Stimulated activated CD8-positive, alpha-beta memory T cell treated with anti-CD3 and anti-CD28 coated beads, Interleukin-7, amount 100 ng/mL, for 24 hours (primary cell): ENCODE data around the gene SPATS1.

Source experiments
- DNase-seq: peaks from one replicate; pipeline ENCODE4 v3.0.0-alpha.2; 2020; ENCODE audit warnings: low read depth

SPATS1 gene, protein sequence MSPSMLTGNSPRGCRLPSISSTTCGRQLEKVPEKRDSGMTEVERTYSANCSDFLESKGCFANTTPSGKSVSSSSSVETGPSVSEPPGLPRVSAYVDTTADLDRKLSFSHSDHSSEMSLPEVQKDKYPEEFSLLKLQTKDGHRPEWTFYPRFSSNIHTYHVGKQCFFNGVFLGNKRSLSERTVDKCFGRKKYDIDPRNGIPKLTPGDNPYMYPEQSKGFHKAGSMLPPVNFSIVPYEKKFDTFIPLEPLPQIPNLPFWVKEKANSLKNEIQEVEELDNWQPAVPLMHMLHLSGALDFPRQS

GRCh38 chr6:44342489-44342888 is at the start of gene SPATS1:
TSS of gene SPATS1 (plus strand) at chr6:44342650. CDS start at chr6:44343096, 446 bp downstream.
- no peak for DNase-seq

DNA sequence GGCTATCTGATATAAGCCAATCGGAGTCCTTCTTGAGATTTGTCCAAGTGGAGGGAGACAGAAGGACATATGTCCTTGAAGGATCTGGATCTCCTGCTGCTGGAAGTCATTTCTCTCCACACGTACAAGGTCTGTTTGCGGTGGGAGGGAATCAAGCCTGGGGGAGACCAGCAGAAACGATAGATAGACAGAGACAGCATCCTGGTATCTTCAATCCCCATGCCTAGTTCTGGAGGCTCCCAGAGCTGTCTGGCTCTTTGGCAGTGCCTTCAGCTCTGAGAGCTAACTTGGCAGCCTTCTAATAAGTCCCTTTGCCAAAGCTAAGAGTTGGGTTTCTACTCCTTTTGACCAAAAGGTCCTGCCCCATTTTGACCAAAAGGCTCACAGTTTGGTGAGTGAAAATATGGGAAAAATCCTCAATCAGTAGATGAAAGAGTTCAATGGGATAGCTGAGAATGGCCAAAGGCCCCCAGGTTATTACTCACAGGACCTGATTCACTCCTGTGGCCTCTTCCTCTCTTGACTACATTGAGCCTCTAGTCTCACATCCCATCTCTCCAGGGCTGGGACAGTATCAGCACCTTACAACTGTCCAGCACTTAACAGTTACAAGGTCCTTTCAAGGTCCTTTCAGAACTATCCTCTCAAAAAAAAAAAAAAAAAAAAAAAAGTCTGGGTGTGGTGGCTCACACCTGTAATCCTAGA is 49.6 kb upstream of the SPATS1 start:
- DNase-seq = no peak

DNA sequence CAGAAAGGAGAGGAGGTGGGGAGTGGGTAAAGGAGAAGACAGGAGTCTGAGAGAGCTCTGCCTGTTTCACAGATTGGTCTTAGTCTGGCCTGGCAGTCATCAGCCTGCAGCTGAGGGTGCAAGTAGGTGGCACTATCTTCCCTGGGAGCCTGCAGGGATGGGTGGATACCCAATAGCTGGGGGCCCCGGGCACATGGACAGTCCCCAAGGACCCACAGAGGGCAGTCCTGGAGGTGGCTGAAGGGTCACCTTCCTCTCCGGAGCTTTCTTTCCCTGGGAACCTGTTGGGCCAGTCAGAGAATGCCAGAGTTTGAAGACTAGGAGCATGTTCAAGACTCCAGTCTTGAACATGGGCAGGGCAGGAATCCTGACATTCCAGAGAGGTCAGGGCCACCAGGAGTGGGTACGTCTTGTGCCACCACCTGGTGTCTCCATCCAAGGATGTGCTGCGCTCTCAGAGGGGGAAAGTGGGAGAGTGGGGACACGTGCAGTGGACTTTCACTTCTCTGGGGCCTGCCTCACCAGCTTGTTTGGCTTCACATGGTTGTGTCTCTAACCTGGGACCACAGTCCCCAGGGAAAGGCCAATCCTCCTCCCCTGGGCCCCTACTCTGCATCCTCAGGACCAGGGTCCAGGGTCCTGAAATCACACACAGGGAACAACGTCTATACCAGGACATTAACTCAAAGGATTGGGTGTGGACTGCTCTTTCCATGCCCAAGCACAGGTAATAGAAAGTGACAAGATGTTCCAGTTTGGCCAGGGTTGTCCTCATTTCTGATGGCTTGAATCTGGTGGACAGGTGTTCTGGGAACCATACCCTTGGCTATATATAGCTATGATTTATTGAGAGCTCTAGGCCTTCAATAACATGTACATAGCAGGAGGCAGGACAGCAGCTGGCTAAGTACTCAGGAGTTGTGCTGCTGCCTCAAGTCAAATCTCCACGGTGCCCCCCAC is 47.3 kb upstream of the SPATS1 start:
- no peak for DNase-seq

DNA sequence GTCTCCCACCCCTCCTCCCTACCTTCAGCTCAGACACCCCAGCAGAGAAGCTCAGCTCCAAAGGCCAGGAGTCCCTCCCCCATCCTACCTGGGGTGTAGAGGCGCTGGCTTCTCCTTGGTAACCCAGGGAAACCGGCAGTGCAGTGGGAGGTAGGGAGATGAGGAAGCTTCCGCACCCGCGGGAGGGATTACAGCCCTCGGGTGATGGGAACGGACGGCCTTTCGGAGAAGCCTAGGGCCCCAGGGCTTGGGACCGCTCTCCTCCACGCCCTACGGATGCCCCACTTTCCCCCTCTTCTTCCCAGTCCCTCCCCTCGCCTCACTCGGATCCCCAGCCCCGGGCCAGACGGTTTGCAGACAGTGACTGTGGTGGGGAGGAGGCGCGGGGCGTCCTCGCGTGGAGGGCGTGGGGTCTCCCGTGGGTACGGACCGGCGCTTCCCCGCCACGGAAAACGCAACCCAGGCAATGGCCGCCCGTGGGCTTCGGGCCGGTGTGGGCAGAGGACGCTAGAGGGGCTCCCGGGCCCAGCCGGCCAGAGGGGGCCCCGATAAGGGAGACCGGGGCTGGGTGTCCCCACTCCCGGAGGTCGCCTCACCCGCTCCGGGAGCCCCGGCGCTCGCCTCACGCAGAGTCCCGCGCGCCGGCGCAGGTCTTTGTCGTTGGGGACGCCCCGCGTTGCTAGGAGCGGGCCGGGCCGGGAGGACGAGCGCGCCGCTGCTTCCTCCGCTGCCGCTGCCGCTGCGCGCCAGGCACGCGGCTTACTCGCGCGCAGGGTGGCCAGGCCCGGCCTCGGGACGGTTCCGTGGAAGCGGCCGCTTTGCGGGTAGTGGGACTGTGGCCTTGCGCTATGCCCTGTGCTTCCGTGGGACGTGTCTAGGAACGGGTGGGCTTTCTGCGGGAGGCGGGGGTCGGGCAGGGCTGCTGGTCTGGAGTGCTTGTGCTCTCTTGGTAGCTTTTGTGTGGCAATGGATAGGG is 45.1 kb upstream of the SPATS1 start:
- peak; percentile 20 for DNase-seq

GRCh38 chr6:44298055-44298803 is 44.2 kb upstream of the SPATS1 start:
- DNase-seq = no peak

DNA sequence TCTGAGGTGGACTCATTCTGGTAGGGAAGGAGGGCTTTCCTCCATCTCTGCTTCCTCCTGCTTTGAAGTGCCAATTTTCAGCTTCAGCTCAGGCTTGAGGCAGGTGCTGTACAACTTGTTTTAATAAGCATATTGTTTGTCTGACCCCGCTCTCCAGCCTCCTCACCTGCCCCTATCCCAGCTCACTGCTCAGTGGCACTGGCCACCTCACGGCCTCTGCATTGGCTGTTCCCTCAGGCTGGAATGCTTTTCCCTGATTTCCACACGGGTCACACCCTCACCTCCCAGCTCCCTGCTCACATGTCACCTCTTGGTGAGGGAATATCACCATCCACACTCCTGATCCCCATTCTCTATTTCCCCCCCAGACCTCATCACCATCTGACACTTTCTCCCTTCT is 43.6 kb upstream of the SPATS1 start:
- no peak for DNase-seq

GRCh38 chr6:44300292-44300823 is 42.1 kb upstream of the SPATS1 start:
- no peak for DNase-seq

DNA sequence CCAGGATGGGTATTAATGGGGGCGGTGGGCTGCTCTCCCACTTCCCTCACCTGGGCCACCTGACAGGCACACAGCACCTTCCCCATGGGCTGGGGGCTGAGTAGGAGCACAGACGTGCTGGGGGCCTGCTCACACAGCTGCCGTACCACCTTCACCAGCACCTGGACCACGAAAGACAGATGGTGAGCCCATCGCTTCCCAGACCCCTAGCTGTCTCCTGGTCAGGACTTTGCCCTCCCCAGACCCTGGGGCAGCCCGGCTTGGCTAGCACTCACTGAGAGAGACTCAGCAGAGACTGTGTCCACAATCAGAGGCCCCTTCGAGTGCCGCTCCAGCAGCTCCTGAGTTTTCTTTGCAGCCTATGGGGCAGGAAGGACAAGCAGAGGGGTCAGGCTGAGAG is 41.3 kb upstream of the SPATS1 start:
- DNase-seq = no peak

DNA sequence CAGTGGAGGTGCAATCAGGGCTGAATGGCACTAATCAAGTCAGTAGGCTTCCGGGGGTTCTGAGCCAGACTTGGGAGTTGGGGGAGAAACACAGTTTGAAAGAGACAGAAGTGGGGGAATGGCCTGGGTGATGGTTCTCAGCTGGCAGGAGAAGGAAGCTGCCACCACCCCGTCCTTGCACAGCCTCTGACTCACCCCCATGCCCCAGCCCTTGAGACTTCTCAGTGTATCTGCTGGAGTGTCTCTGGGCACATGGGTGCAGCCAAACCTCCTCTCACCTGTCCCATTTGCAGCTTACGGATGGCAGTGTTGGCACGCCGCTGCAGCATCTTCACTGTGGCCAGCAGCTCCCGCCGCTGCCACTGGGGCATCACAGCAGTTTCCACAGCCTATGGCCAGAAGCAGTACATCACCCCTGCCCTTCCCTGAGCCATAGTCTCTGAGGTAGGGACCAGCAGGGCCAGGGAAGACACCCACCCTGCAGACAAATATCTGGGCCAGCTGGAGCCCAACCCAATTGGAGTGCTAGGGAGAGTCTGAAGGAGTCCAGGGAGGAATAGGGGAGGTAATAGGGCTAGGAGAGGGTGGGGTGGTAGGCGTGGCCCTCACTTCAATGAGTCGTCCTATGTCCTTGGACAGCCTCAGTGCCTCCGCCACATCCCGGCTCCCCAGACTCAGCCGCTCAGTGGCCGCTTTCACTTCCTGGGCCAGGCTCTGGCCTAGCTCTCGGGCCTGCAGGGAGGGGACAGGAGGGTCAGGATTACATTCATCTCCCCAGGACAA is 40.5 kb upstream of the SPATS1 start:
- no peak for DNase-seq

DNA sequence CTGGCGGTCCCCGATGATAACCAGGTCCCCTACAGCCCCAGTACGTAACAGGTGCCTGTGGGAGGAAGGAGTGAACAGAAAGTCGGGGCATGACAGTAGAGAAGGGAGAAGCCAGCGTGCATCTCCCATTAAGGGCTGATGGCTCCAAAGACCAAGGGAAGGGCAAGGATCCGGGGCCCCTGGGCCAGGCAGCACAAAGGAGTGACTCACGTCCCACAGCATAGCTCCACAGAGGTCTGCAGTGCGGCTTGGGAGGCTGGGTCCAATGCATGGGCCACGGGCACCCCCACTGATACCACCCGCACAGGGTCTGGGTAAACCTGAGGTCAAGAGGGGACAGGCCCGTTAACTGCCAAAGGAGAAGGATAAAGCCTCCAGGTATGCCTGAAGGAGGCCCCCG is 39.6 kb upstream of the SPATS1 start:
- no peak for DNase-seq

DNA sequence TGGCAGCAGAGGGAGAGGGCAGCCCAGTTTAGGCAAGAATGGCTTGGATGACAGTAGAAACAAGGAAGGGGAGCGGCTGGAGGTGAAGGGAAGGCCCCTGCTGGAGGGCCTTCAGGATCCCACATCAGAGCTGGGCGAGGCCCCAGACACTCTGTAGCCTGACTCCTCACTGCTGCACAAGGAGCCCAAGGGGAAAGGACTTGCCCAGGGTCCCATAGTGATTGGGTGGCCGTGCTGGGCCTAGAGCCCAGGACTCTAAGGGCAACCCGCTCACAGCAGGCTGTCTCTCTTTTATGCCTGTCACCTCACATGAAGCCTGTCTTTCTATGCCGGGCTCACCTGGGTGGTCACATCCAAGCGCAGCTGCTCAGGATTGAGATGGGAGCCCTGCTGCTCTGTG is 38.6 kb upstream of the SPATS1 start:
- DNase-seq = no peak

- DNase-seq = no peak
Measured at GRCh38 chr6:44304282-44305199, 37.9 kb upstream of the SPATS1 start.

GRCh38 chr6:44305200-44305725 is 37.2 kb upstream of the SPATS1 start:
- no peak for DNase-seq

GRCh38 chr6:44306710-44307109 is 35.7 kb upstream of the SPATS1 start:
- DNase-seq = no peak

DNA sequence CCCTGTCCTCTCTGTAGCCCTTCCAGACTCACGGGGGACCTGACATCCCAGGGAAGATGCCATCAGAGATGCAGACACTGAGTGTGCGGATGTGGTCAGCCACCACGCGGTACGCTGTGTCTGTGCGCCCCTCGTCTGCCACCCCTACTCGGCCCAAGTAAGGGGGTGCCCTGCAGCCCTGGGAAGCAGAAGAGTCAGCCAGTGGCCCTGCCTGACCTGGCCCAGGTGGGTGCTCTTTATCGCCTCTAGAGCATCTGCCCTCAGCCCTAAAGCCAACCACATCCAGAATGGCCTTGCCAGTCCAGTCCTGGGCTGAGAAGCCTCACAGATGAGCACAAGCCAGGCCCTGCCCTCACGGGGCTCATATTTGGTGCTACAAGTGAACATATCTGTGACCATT is 35.2 kb upstream of the SPATS1 start:
- DNase-seq = no peak

DNA sequence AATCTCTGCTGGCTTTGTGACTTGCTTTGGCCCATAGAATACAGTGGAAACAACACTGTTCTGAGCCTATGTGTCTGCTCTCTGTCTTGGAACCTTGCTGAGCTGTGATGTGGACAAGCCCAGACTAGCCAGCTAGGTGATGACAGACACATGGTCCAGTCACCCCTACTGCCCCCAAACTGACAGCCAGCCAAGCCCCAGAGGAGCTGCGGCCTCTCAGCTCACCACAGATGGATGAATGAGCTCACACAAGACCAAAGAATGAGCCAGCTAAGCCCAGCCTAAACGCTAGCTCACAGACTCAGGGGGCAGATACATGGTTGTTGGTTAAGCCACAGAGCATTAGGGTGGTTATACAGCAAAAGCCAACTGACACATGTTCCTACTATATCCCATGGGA is 33.4 kb upstream of the SPATS1 start:
- DNase-seq = no peak

- DNase-seq = no peak
Measured at GRCh38 chr6:44309631-44310030, 32.8 kb upstream of the SPATS1 start.

- no peak for DNase-seq
Measured at GRCh38 chr6:44310241-44310640, 32.2 kb upstream of the SPATS1 start.
